SIG-M5 (cell line): ENCODE results near the gene RANBP3.

Experiments used
- DNase-seq: peaks from one replicate; lab custom pipeline; 2025; lab: John Stamatoyannopoulos, UW

RANBP3 gene

GRCh38 chr19:5950741-5951140 lies 27.2 kb downstream of the RANBP3 start:
- no peak for DNase-seq

GRCh38 chr19:5949792-5950305 lies 28.1 kb downstream of the RANBP3 start:
- no peak for DNase-seq

GRCh38 chr19:5948752-5949564 lies 29.0 kb downstream of the RANBP3 start:
- no peak for DNase-seq

DNA sequence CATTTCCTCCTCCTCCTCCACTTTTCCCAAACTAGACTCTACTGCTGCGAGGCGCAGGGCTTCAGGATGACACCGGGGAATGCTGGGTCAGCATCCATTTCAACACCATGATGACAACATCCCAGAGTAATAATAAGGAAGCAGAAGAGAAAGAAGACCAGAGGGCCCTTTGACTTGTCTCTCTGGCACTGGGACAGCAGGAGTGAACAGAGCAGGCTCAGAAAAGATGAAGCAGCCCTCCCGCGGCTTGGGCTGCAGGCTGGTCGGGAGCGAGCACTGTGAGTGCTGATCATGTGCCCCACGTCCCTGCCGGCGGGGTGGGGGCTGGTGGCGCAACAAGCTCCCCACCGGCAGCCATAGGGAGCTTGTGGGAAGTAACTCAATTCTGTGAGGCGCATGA lies 30.5 kb downstream of the RANBP3 start:
- no peak for DNase-seq

- DNase-seq: no peak
These were observed 34.3 kb downstream of the RANBP3 start for GRCh38 chr19:5943623-5944022.

DNA sequence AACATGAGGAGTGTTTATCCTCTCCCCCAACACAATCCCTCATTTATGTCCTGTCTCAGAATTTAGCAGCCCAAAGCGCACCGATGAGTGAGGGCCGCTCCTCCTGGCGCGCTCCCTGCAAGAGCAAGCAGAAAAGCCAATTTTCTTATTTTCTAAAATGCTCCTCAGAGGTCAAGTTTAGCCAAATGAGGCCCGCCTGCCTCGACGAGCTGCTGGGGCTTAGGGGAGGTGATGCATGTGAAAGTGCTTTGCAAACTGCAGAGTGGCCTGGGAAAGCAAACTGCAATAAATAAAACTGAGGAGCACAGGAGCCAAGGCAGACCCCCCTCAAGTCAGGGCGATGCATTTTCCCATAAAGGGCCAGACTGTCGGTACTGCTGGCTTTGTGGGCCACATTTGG lies 34.9 kb downstream of the RANBP3 start:
- no peak for DNase-seq

DNA sequence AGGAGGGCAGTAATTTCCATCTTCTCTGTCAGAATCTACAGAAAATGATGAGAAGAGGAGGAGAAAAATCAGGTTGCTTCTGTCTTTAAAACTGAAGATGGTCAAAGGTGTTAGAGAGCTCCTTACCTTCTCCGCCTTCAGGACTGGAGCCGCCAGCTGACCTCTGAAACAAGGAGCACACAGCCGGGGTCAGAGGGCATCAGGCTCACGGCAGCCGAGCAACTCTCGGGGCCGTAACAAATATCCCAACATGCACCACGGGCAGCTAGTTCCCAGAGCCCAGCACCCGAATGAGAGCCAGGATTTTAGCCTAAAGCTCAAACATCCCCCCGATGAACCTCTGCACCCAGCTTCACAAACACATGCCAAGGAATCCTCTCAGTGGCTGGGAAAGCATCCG lies 36.3 kb downstream of the RANBP3 start:
- DNase-seq: no peak

GRCh38 chr19:5940260-5941208 lies 37.4 kb downstream of the RANBP3 start:
- no peak for DNase-seq

DNA sequence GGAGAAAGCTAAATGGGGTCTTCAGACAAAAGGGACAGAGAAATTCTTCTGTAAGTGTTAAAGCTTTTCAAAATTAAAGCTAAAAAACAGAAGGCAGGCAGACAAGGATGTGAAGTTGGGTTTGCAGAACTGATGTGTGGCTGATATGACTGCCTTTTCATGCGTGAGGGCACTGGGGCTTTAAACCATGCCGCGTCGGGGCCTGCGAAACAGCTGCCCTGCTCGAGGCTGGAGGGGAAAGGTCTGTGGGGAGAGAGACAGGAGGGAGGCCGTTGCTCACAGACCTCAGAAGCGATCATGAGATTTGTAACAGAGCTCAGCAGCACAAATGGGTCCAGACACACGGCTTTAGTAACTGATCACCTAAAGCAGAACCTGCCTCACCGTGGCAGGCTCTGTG lies 40.4 kb downstream of the RANBP3 start:
- no peak for DNase-seq

GRCh38 chr19:5936292-5936592 lies 41.7 kb downstream of the RANBP3 start:
- DNase-seq: no peak

DNA sequence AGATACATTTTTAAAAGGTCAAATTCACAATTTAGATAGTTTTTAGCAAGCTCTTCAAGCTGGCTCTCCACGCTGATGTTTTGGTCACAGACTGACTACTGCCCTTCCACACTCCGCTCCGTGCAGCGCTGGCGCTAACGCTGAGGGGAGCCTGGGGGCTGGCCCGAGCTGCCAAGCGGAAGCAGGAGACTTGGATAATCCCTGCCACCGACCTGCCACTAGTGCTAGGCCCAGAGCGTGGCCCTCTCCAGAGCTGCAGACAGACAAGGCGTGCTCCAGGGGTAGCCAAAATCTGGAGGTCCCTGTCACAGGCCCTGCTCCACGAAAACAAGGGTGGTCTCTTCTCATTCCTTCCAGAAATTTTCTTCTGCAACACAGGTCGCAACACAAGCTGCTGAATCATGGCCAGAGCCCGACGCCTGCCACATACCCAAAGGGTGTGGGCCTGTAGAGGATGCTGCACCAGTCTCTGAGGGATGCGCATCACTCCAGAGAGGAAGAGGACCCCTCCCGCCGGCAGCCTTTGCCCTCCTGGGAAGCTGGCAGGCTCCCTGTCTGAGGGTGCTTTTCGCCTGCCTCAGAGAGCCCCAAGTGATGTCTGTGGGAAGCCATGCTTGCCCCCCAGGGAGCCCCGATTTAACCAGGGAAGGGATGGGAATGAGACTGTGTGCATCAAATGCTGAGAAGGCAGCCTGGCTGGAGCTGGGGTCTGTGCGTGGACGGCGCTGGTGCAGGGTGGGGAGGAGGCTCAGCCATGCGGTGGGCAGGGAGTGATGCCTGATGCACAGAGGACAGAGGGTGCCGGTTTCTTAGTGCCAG lies 42.3 kb downstream of the RANBP3 start:
- DNase-seq: no peak

DNA sequence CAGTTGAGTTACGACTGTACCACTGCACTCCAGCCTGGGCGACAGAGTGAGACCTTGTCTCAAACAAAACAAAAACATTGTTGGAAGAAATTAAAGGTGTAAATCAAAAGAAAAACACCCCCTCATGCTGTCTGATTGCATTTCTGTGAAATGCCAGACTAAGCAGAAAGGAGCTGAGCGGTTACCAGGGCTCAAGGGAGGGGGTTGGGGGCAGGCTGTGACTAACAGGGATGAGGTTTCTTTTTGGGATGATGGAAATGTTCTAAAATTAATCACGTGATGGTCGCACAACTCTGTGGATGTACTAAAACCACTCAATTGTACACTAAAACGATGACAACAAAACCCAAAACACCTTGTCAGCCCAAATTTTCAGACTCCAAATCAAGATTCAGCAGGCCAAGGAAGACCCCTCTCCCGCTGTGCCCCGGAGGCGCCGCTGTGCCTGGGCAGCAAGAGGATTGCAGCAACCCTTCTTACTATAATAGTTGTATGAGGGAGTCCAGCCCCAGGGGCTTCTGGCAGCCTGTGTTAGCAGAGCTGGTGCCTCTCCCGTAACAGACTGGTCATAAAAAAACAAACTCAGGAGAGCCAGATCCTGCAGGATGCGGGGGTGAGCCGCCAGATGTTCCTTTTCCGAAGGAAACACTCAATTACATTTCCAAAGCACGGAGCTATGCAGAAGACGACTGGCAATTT lies 43.0 kb downstream of the RANBP3 start:
- DNase-seq: no peak

DNA sequence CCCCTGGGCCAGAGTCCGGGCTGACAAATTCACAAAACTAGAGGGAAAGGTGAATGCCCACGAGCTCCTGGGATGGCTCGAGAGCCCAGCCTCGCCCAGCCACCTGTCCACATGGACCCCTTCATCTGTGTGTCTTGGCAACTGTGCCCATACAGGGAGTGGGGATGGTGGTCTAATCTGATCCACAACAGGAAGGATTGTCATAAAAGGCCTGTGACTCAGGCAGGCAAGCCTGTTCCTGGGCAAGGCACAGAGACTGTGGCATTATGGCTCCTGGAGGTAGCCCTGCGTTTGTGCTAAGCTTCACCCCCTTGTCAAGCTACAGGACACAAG lies 43.9 kb downstream of the RANBP3 start:
- no peak for DNase-seq

GRCh38 chr19:5933391-5934068 lies 44.4 kb downstream of the RANBP3 start:
- DNase-seq: no peak

- DNase-seq: no peak
These were observed 45.2 kb downstream of the RANBP3 start for GRCh38 chr19:5932609-5933262.

- DNase-seq: no peak
These were observed 45.8 kb downstream of the RANBP3 start for GRCh38 chr19:5932146-5932545.

GRCh38 chr19:5931251-5931650 lies 46.7 kb downstream of the RANBP3 start:
- DNase-seq: no peak

DNA sequence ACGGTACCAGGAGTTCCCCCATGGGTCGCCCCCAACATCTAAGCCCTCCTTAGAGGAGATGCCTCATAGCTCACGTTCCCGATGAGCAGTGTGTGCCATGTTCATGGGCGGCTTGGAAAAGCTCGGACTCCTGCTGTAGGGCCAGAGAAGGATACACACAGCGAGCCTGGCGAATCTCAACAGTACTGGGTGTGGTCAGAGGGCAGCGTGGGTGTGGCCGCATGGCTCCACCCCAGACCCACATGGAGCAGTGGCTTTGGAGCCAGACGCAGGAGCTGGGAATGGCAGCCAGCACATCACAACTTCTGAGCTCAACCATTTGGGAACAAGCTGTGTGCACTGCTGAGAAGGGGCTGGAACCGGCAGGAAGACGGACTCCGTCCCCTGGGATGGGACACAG lies 48.3 kb downstream of the RANBP3 start:
- DNase-seq: no peak

GRCh38 chr19:5929179-5929578 lies 48.8 kb downstream of the RANBP3 start:
- DNase-seq: no peak

- DNase-seq: no peak
These were observed 50.5 kb downstream of the RANBP3 start for GRCh38 chr19:5927441-5927821.
